K562 (cell line): ENCODE data around the gene ARHGEF26. TPM values are rescaled to one million over a fixed set of nuclear protein-coding genes. Genes with fewer than 3 reads are reported as not detected.

Experiments used
- ATAC-seq: fragments of 200-7000 bp; cut with Tn5 transposase; 3 replicates; pipeline ENCODE4 v1.9.1; 2020; ENCODE audit warnings: moderate library complexity
- BruUV-seq: library from RNA; stranded (reverse); fragments of 400-500 nt; replicated peaks from 2 replicates; lab custom pipeline; 2021; lab: Mats Ljungman, UMichigan
- CTCF ChIA-PET: fragments of 300-600 bp; formaldehyde crosslinking; extraction: SDS; loops from one replicate; lab custom pipeline; 2021; ENCODE audit warnings: low intra/inter-chr PET ratio; lab: Yijun Ruan, JAX
- POLR2A ChIA-PET: fragments of 300-600, 350-650 bp; sonication (Branson Sonifier 250); formaldehyde crosslinking; extraction: SDS; loops from one replicate; lab custom pipeline; 2021; ENCODE audit warnings: antibody characterized with exemption, inconsistent platforms; lab: Yijun Ruan, JAX
- DNase-seq, 4 experiments: peaks; one replicate each; pipeline versions ENCODE4 v3.0.0 to v3.0.0-alpha.2; 2011 to 2018; ENCODE audit warnings: low spot score in 3 of 4, mixed read lengths in 3 of 4; ENCODE audit errors: extremely low read depth in 1 of 4
- FAIRE-seq: peaks from 2 replicates; lab custom pipeline; 2011; peaks lifted over from hg19 to GRCh38; lab: Jason Lieb, UNC
- H2AFZ ChIP-seq: 2 replicates; pipeline ENCODE4 v1.6.0; 2011; ENCODE audit warnings: low read depth, low read length, control low read depth, inconsistent platforms
- H3K27ac ChIP-seq: fragments of 200-600 bp; 3 replicates; pipeline ENCODE4 v1.8.0; 2011; ENCODE audit warnings: low read depth, mild to moderate bottlenecking, control low read depth, inconsistent platforms, low read length, moderate library complexity, mixed read lengths; ENCODE audit errors: extremely low read depth
- H3K27me3 ChIP-seq, 2 experiments: fragments of 300-600 bp in 1 of 2; 2 replicates in 1 of 2; 3 replicates in 1 of 2; pipeline versions ENCODE4 v1.6.0 to v1.8.0; 2011; ENCODE audit warnings: inconsistent platforms in 2 of 2, low read length in 2 of 2, mild to moderate bottlenecking in 1 of 2, mixed read lengths in 1 of 2, moderate library complexity in 1 of 2; ENCODE audit not compliant: control insufficient read depth in 2 of 2, insufficient read depth in 2 of 2
- H3K36me3 ChIP-seq: fragments of 300-600 bp; 3 replicates; pipeline ENCODE4 v1.8.0; 2011; ENCODE audit warnings: mild to moderate bottlenecking, low read length, inconsistent platforms; ENCODE audit not compliant: control insufficient read depth, insufficient read depth
- H3K4me1 ChIP-seq, 2 experiments: fragments of 200-600 bp in 1 of 2; replicated peaks in 1 of 2; 2 replicates in 1 of 2; 3 replicates in 1 of 2; pipeline versions ENCODE4 v1.5.1 to v1.8.0; 2011; ENCODE audit warnings: inconsistent platforms in 2 of 2, low read length in 2 of 2, mild to moderate bottlenecking in 1 of 2, mixed read lengths in 1 of 2, moderate library complexity in 1 of 2; ENCODE audit not compliant: control insufficient read depth in 2 of 2, insufficient read depth in 2 of 2
- H3K4me2 ChIP-seq: 2 replicates; pipeline ENCODE4 v1.6.1; 2011; ENCODE audit warnings: low read length, control low read depth, inconsistent platforms, mixed read lengths; ENCODE audit not compliant: insufficient read depth
- H3K4me3 ChIP-seq: fragments of 200-600 bp; sonication (generic), shearing (Covaris generic); 2 replicates; pipeline ENCODE4 v1.5.1; 2016; ENCODE audit warnings: control low read depth, inconsistent platforms
- H3K79me2 ChIP-seq: fragments of 200-600 bp; 3 replicates; pipeline ENCODE4 v1.8.0; 2011; ENCODE audit warnings: low read length, inconsistent platforms; ENCODE audit not compliant: control insufficient read depth, insufficient read depth
- H3K9ac ChIP-seq, 2 experiments: 2 replicates each; pipeline versions ENCODE4 v1.6.0 to v1.6.1; 2011; ENCODE audit warnings: low read depth in 2 of 2, low read length in 2 of 2, control low read depth in 1 of 2, inconsistent platforms in 1 of 2, mild to moderate bottlenecking in 1 of 2, mixed read lengths in 1 of 2; ENCODE audit not compliant: insufficient read depth in 1 of 2
- H3K9me1 ChIP-seq: one replicate; pipeline ENCODE4 v1.6.0; 2011; ENCODE audit warnings: inconsistent platforms, mild to moderate bottlenecking, low read length, moderate library complexity; ENCODE audit not compliant: control insufficient read depth, insufficient read depth
- H3K9me3 ChIP-seq: replicated peaks from 2 replicates; pipeline ENCODE4 v1.5.1; 2011; ENCODE audit warnings: low read depth, low read length, inconsistent platforms; ENCODE audit not compliant: control insufficient read depth, insufficient read depth
- H4K20me1 ChIP-seq: replicated peaks from 2 replicates; pipeline ENCODE4 v1.6.1; 2011; ENCODE audit warnings: low read length, inconsistent platforms, mixed read lengths; ENCODE audit not compliant: control insufficient read depth, insufficient read depth
- DPF2 ChIP-seq: fragments of 450-650 bp; IDR thresholded peaks from 2 replicates; pipeline ENCODE4 v1.6.1; 2016
- KDM5B ChIP-seq: fragments of 200-600 bp; sonication (generic); IDR thresholded peaks from 2 replicates; pipeline ENCODE4 v1.6.1; 2012; ENCODE audit warnings: low read depth, mild to moderate bottlenecking, moderate library complexity, low read length, control low read depth, inconsistent platforms; ENCODE audit not compliant: insufficient replicate concordance
- LCOR ChIP-seq: sonication (generic); formaldehyde crosslinking; IDR thresholded peaks from 2 replicates; pipeline ENCODE4 v1.8.0; 2022; ENCODE audit warnings: mild to moderate bottlenecking, missing genetic modification reagents
- NFIX ChIP-seq: fragments of 250-450 bp; sonication (Bioruptor Pico); IDR thresholded peaks from 2 replicates; pipeline ENCODE4 v1.4.0; 2020; ENCODE audit warnings: low read depth, mild to moderate bottlenecking, moderate library complexity
- PHF21A ChIP-seq: fragments of 450-650 bp; IDR thresholded peaks from 2 replicates; pipeline ENCODE4 v1.6.1; 2017; ENCODE audit warnings: low read depth, borderline replicate concordance
- RFX5 ChIP-seq: IDR thresholded peaks from 2 replicates; pipeline ENCODE4 v1.6.1; 2011; ENCODE audit warnings: low read depth, mild to moderate bottlenecking, improper control_type of control experiment, low read length
- ZFP1 ChIP-seq: fragments of 450-650 bp; formaldehyde crosslinking; IDR thresholded peaks from 2 replicates; pipeline ENCODE4 v1.4.0; 2020; ENCODE audit warnings: mild to moderate bottlenecking, mixed read lengths
- ZFP30 ChIP-seq: fragments of 250-450 bp; sonication (Bioruptor Pico); IDR thresholded peaks from 2 replicates; pipeline ENCODE4 v1.8.0; 2022; ENCODE audit warnings: moderate library complexity, mild to moderate bottlenecking, inconsistent platforms, borderline replicate concordance
- ZNF589 ChIP-seq: fragments of 200-800 bp; sonication (Bioruptor generic); IDR thresholded peaks from 2 replicates; pipeline ENCODE4 v1.6.1; 2016; ENCODE audit warnings: low read depth, missing genetic modification characterization, missing compliant biosample characterization
- WGBS: fragments of 100-300 bp; shearing (Covaris generic); methylation state at CpG from one replicate; pipeline ENCODE4 v1.1.6; 2016; ENCODE audit warnings: low coverage, mixed read lengths; ENCODE audit not compliant: insufficient coverage; ENCODE audit errors: missing lambda C conversion rate; 5-methylcytosine and 5-hydroxymethylcytosine counted together
- in situ Hi-C: fragments of 300-500 bp; cut with MboI; formaldehyde crosslinking; loops from 4 replicates; pipeline ENCODE4 v1.15.0; 2018; ENCODE audit warnings: inconsistent platforms, mixed read lengths
- intact Hi-C: fragments of 100-400 bp; cut with micrococcal nuclease; formaldehyde crosslinking; loops from 2 replicates; pipeline ENCODE4 v1.14.2; 2022
- polyA plus RNA-seq, 8 experiments: library from polyadenylated mRNA; depleted of rRNA in 4 of 8; stranded (reverse) in 5 of 8; unstranded in 3 of 8; fragments of >200 nt; fragmentation: Nextera tagmentation in 2 of 8; fragmentation: Illumina TruSeq in 1 of 8; extraction: Ambion mirVana in 2 of 8; extraction: Trizol in 1 of 8; gene quantifications; 2 replicates each; pipeline versions ENCODE4 v1.2.1 to v1.2.3, GENCODE V29; 2011 to 2014; ENCODE audit warnings: inconsistent platforms in 1 of 8, missing spikeins in 1 of 8
- total RNA-seq, 7 experiments: library from RNA; depleted of rRNA in 6 of 7; stranded (reverse); fragments of >200 nt in 6 of 7; fragmentation: Illumina TruSeq in 2 of 7; extraction: Trizol in 2 of 7; gene quantifications; 2 replicates each; pipeline versions ENCODE4 v1.2.1 to v1.2.3, GENCODE V29; 2011 to 2021; ENCODE audit warnings: low replicate concordance in 1 of 7
- TF ChIP-seq, protein P1 (sequence below): sonication (generic); formaldehyde crosslinking; IDR thresholded peaks from 2 replicates; pipeline ENCODE4 v1.8.0; 2023; ENCODE audit warnings: mild to moderate bottlenecking, missing genetic modification reagents
- TF ChIP-seq, protein P2 (sequence below): fragments of 250-450 bp; sonication (Bioruptor Pico); IDR thresholded peaks from 2 replicates; pipeline ENCODE4 v1.8.0; 2022; ENCODE audit warnings: moderate library complexity, mild to moderate bottlenecking, inconsistent platforms

Gene ARHGEF26
- total and polyA plus RNA-seq, 9 of the 15 experiments (the other 6 are each of a cell fraction or from before 2014, with no cell fraction given), result 0.01 to 0.11 (median 0.04) TPM; not detected in 2

DNA sequence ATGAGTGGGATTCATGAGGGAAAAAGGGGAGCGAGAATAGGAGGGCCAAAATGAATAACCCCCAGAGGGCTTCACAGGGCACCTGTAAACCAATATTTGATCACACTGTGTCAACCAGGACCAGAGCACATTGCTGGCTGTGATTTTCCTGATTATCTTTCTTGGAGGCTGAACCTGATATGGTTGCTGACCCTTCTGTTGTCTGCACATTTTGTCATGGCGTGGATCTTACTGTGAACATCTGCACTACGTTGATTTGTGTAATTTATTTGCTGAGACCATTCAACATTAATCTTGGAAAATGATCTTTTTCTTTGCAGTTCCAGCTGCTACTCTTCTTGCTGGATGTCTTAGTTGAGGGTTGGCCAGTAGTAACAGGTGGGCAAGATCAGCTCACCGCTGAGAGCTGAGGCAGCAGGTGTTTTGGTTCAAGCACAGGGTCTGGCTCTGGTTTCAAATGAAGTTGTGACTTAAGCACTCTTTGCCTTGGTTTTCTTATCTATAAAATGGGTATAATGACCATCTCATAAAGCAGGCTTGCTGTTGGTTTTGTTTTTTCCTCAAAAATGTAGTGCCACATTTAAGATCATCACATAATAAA is 61.2 kb downstream of the ARHGEF26 start:
- in situ Hi-C loops (no loop called here), intact Hi-C loops (no loop called here)
- no peak overlapping the region for H3K4me3 ChIP-seq
- no peak overlapping the region for H3K9ac ChIP-seq
- H2AFZ ChIP-seq, result no peak overlapping the region
- no peaks in the 10 kb centered on the region for H3K4me1 ChIP-seq
- no peak for ATAC-seq
- FAIRE-seq, result no peak
- H3K79me2 ChIP-seq, result no peaks in the 10 kb centered on the region
- TF ChIP-seq, protein P1, sequence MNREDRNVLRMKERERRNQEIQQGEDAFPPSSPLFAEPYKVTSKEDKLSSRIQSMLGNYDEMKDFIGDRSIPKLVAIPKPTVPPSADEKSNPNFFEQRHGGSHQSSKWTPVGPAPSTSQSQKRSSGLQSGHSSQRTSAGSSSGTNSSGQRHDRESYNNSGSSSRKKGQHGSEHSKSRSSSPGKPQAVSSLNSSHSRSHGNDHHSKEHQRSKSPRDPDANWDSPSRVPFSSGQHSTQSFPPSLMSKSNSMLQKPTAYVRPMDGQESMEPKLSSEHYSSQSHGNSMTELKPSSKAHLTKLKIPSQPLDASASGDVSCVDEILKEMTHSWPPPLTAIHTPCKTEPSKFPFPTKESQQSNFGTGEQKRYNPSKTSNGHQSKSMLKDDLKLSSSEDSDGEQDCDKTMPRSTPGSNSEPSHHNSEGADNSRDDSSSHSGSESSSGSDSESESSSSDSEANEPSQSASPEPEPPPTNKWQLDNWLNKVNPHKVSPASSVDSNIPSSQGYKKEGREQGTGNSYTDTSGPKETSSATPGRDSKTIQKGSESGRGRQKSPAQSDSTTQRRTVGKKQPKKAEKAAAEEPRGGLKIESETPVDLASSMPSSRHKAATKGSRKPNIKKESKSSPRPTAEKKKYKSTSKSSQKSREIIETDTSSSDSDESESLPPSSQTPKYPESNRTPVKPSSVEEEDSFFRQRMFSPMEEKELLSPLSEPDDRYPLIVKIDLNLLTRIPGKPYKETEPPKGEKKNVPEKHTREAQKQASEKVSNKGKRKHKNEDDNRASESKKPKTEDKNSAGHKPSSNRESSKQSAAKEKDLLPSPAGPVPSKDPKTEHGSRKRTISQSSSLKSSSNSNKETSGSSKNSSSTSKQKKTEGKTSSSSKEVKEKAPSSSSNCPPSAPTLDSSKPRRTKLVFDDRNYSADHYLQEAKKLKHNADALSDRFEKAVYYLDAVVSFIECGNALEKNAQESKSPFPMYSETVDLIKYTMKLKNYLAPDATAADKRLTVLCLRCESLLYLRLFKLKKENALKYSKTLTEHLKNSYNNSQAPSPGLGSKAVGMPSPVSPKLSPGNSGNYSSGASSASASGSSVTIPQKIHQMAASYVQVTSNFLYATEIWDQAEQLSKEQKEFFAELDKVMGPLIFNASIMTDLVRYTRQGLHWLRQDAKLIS (CRISPR knock-in tag), result no peak
- TF ChIP-seq PHF21A, result no peak
- TF ChIP-seq RFX5, result no peak
- TF ChIP-seq, protein P2, sequence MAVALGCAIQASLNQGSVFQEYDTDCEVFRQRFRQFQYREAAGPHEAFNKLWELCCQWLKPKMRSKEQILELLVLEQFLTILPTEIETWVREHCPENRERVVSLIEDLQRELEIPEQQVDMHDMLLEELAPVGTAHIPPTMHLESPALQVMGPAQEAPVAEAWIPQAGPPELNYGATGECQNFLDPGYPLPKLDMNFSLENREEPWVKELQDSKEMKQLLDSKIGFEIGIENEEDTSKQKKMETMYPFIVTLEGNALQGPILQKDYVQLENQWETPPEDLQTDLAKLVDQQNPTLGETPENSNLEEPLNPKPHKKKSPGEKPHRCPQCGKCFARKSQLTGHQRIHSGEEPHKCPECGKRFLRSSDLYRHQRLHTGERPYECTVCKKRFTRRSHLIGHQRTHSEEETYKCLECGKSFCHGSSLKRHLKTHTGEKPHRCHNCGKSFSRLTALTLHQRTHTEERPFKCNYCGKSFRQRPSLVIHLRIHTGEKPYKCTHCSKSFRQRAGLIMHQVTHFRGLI (CRISPR knock-in tag), result no peak
- TF ChIP-seq DPF2, result no peak
- TF ChIP-seq ZFP30 (CRISPR knock-in tag), result no peak
- TF ChIP-seq ZFP1 (CRISPR knock-in tag), result no peak
- TF ChIP-seq LCOR (CRISPR knock-in tag), result no peak
- no peak for TF ChIP-seq NFIX (CRISPR knock-in tag)
- TF ChIP-seq KDM5B, result no peak
- no peak for TF ChIP-seq ZNF589
- WGBS, result 2% methylated on average over 4 of the region's 4 CpGs
- H3K36me3 ChIP-seq, result no peaks in the 10 kb centered on the region
- peaks cover 0 to 3% of the 10 kb centered on the region in 2 experiments; a peak in 1 of 5 replicates for H3K27me3 ChIP-seq
- H3K9me1 ChIP-seq, result no peaks in the 10 kb centered on the region
- no peak for DNase-seq
- ChIA-PET POLR2A (no interaction called here), CTCF (no interaction called here)
- BruUV-seq, result no TSS peak
- no peaks in the 10 kb centered on the region for H3K9me3 ChIP-seq
- H3K27ac ChIP-seq, result no peak overlapping the region
- no peaks in the 10 kb centered on the region for H4K20me1 ChIP-seq
- H3K4me2 ChIP-seq, result no peak overlapping the region
